GM08714 (cell line): ENCODE measurements around the gene APEX1.
"Not testable (repeated sequence)": the region's sequence is repeated elsewhere in the genome, so short reads cannot be mapped to it uniquely, and the experiment has no call there.

ENCODE experiments used
- H3K4me3 ChIP-seq: fragments of 200-500 bp; sonication (Bioruptor generic); 2 replicates; pipeline ENCODE4 v1.5.1; 2014; ENCODE audit warnings: mild to moderate bottlenecking, low read length, inconsistent platforms
- ZNF274 ChIP-seq: IDR thresholded peaks from 2 replicates; pipeline ENCODE4 v1.6.1; 2012; ENCODE audit warnings: mild to moderate bottlenecking, low read depth, low read length

APEX1 gene

GRCh38 chr14:20501346-20501745, 46.3 kb downstream of the APEX1 start:
- H3K4me3 ChIP-seq: no peak overlapping the region
- no peak for TF ChIP-seq ZNF274

- H3K4me3 ChIP-seq: no peak overlapping the region
- TF ChIP-seq ZNF274: no peak
Measured at GRCh38 chr14:20503898-20504297, 48.9 kb downstream of the APEX1 start.

GRCh38 chr14:20506276-20506675, 51.2 kb downstream of the APEX1 start:
- H3K4me3 ChIP-seq: not testable (repeated sequence)

- H3K4me3 ChIP-seq: not testable (repeated sequence)
Measured at GRCh38 chr14:20506752-20507151, 51.7 kb downstream of the APEX1 start.
